ENCODE results near the gene POLR3B. TPM values are rescaled to one million over a fixed set of nuclear protein-coding genes. Genes with fewer than 3 reads are reported as not detected.

The POLR3B gene
- total RNA-seq, 1 experiment from 2014 or later = 0.78 TPM

- in situ Hi-C loops (cut with HindIII; ENCODE audit: low pct_unique_long_range_greater_than_20kb, low sequenced_read_pairs) = no loop called here
- DNase-seq (ENCODE audit: low read depth) = peak; percentile 38
These were observed 136.0 kb downstream of the POLR3B start for GRCh38 chr12:106493531-106493930.

GRCh38 chr12:106495354-106495965 lies 137.9 kb downstream of the POLR3B start:
- in situ Hi-C loops (cut with HindIII; ENCODE audit: low pct_unique_long_range_greater_than_20kb, low sequenced_read_pairs) = no loop called here
- DNase-seq (ENCODE audit: low read depth) = no peak

GRCh38 chr12:106498056-106498455 lies 140.5 kb downstream of the POLR3B start:
- in situ Hi-C loops (cut with HindIII; ENCODE audit: low pct_unique_long_range_greater_than_20kb, low sequenced_read_pairs) = no loop called here
- DNase-seq (ENCODE audit: low read depth) = no peak

- DNase-seq (ENCODE audit: low read depth) = no peak
- in situ Hi-C loops (cut with HindIII; ENCODE audit: low pct_unique_long_range_greater_than_20kb, low sequenced_read_pairs) = no loop called here
These were observed 142.1 kb downstream of the POLR3B start for GRCh38 chr12:106499628-106500027.

GRCh38 chr12:106506691-106507090 lies 149.1 kb downstream of the POLR3B start:
- no peak for DNase-seq (ENCODE audit: low read depth)
- in situ Hi-C loops (cut with HindIII; ENCODE audit: low pct_unique_long_range_greater_than_20kb, low sequenced_read_pairs) = no loop called here

GRCh38 chr12:106508966-106509365 lies 151.4 kb downstream of the POLR3B start:
- DNase-seq (ENCODE audit: low read depth) = no peak

GRCh38 chr12:106511365-106511764 lies 153.8 kb downstream of the POLR3B start:
- no peak for DNase-seq (ENCODE audit: low read depth)
- in situ Hi-C loops (cut with HindIII; ENCODE audit: low pct_unique_long_range_greater_than_20kb, low sequenced_read_pairs) = no loop called here

More at GRCh38 chr12:106508966-106509365, 151.4 kb downstream of the POLR3B start:
- in situ Hi-C loops (cut with HindIII; ENCODE audit: low pct_unique_long_range_greater_than_20kb, low sequenced_read_pairs) = no loop called here

GRCh38 chr12:106517314-106517713 lies 159.8 kb downstream of the POLR3B start:
- no peak for DNase-seq (ENCODE audit: low read depth)
- in situ Hi-C loops (cut with HindIII; ENCODE audit: low pct_unique_long_range_greater_than_20kb, low sequenced_read_pairs) = no loop called here

GRCh38 chr12:106519607-106520021 lies 162.1 kb downstream of the POLR3B start:
- in situ Hi-C loops (cut with HindIII; ENCODE audit: low pct_unique_long_range_greater_than_20kb, low sequenced_read_pairs) = no loop called here
- DNase-seq (ENCODE audit: low read depth) = no peak

GRCh38 chr12:106521901-106522300 lies 164.4 kb downstream of the POLR3B start:
- in situ Hi-C loops (cut with HindIII; ENCODE audit: low pct_unique_long_range_greater_than_20kb, low sequenced_read_pairs) = no loop called here
- no peak for DNase-seq (ENCODE audit: low read depth)

GRCh38 chr12:106522708-106523107 lies 165.2 kb downstream of the POLR3B start:
- in situ Hi-C loops (cut with HindIII; ENCODE audit: low pct_unique_long_range_greater_than_20kb, low sequenced_read_pairs) = no loop called here
- DNase-seq (ENCODE audit: low read depth) = peak; percentile 3

GRCh38 chr12:106527356-106527755 lies 169.8 kb downstream of the POLR3B start:
- in situ Hi-C loops (cut with HindIII; ENCODE audit: low pct_unique_long_range_greater_than_20kb, low sequenced_read_pairs) = no loop called here

GRCh38 chr12:106541201-106541600 lies 183.7 kb downstream of the POLR3B start:
- no peak for DNase-seq (ENCODE audit: low read depth)
- in situ Hi-C loops (cut with HindIII; ENCODE audit: low pct_unique_long_range_greater_than_20kb, low sequenced_read_pairs) = no loop called here

More at GRCh38 chr12:106527356-106527755, 169.8 kb downstream of the POLR3B start:
- no peak for DNase-seq (ENCODE audit: low read depth)

- DNase-seq (ENCODE audit: low read depth) = no peak
- in situ Hi-C loops (cut with HindIII; ENCODE audit: low pct_unique_long_range_greater_than_20kb, low sequenced_read_pairs) = no loop called here
These were observed 193.9 kb downstream of the POLR3B start for GRCh38 chr12:106551410-106551809.

GRCh38 chr12:106552228-106552627 lies 194.7 kb downstream of the POLR3B start:
- in situ Hi-C loops (cut with HindIII; ENCODE audit: low pct_unique_long_range_greater_than_20kb, low sequenced_read_pairs) = no loop called here
- no peak for DNase-seq (ENCODE audit: low read depth)

Other genes with a start within 250 kb of the POLR3B start
- gene NUAK1, start 218.8 kb upstream of the POLR3B start, total RNA-seq (2014; rRNA removed; shearing (Covaris generic); ENCODE audit: low replicate concordance) = 3.7 and 5.4 TPM in 2 replicates
- 39.1 and 55.8 TPM in 2 replicates for gene CKAP4, start 109.7 kb upstream of the POLR3B start, total RNA-seq (2014; rRNA removed; shearing (Covaris generic); ENCODE audit: low replicate concordance)
- gene TCP11L2, start 55.0 kb upstream of the POLR3B start, total RNA-seq (2014; rRNA removed; shearing (Covaris generic); ENCODE audit: low replicate concordance) = 6.8 and 7.9 TPM in 2 replicates
- not detected in 2 replicates for gene RFX4, start 225.3 kb downstream of the POLR3B start, total RNA-seq (2014; rRNA removed; shearing (Covaris generic); ENCODE audit: low replicate concordance)

Measured in Caki2 (cell line).